SKM-1 (cell line): ENCODE measurements around the gene MCTP2.
"Not testable (repeated sequence)": the region's sequence is repeated elsewhere in the genome, so short reads cannot be mapped to it uniquely, and the experiment has no call there.

Experiments
- DNase-seq: peaks from one replicate; lab custom pipeline; 2025; ENCODE audit not compliant: unreplicated experiment; lab: John Stamatoyannopoulos, UW

Gene MCTP2

GRCh38 chr15:94234300-94234699 lies 2.9 kb downstream of the MCTP2 start:
- no peak for DNase-seq

GRCh38 chr15:94235041-94235440 lies 3.7 kb downstream of the MCTP2 start:
- no peak for DNase-seq

- no peak for DNase-seq
Measured at GRCh38 chr15:94235646-94236045, 4.3 kb downstream of the MCTP2 start.

GRCh38 chr15:94236608-94237007 lies 5.2 kb downstream of the MCTP2 start:
- DNase-seq: no peak

GRCh38 chr15:94237903-94238302 lies 6.5 kb downstream of the MCTP2 start:
- DNase-seq: no peak

- no peak for DNase-seq
Measured at GRCh38 chr15:94238539-94239118, 7.3 kb downstream of the MCTP2 start.

GRCh38 chr15:94239474-94239873 lies 8.1 kb downstream of the MCTP2 start:
- no peak for DNase-seq

GRCh38 chr15:94240480-94240879 lies 9.1 kb downstream of the MCTP2 start:
- DNase-seq: no peak

GRCh38 chr15:94242257-94242656 lies 10.9 kb downstream of the MCTP2 start:
- no peak for DNase-seq

GRCh38 chr15:94243003-94243402 lies 11.6 kb downstream of the MCTP2 start:
- not testable (repeated sequence) for DNase-seq

- no peak for DNase-seq
Measured at GRCh38 chr15:94243418-94243817, 12.1 kb downstream of the MCTP2 start.

- DNase-seq: no peak
Measured at GRCh38 chr15:94246016-94246415, 14.7 kb downstream of the MCTP2 start.

GRCh38 chr15:94247789-94248638 lies 16.7 kb downstream of the MCTP2 start:
- no peak for DNase-seq

GRCh38 chr15:94250801-94251200 lies 19.4 kb downstream of the MCTP2 start:
- DNase-seq: no peak

- DNase-seq: no peak
Measured at GRCh38 chr15:94252223-94252766, 20.9 kb downstream of the MCTP2 start.

GRCh38 chr15:94252906-94253491 lies 21.6 kb downstream of the MCTP2 start:
- DNase-seq: no peak

GRCh38 chr15:94253742-94254141 lies 22.4 kb downstream of the MCTP2 start:
- DNase-seq: no peak

- DNase-seq: no peak
Measured at GRCh38 chr15:94255540-94255939, 24.2 kb downstream of the MCTP2 start.

- DNase-seq: no peak
Measured at GRCh38 chr15:94256511-94256910, 25.1 kb downstream of the MCTP2 start.

- DNase-seq: not testable (repeated sequence)
Measured at GRCh38 chr15:94257776-94258175, 26.4 kb downstream of the MCTP2 start.

GRCh38 chr15:94258246-94258645 lies 26.9 kb downstream of the MCTP2 start:
- DNase-seq: no peak
